GM21717 (cell line): Measurements from ENCODE around the gene GPATCH4.
"Not testable (repeated sequence)": the region's sequence is repeated elsewhere in the genome, so short reads cannot be mapped to it uniquely, and the experiment has no call there.

Experiments used
- ATAC-seq: cut with Tn5 transposase; IDR thresholded peaks from one replicate; pipeline ENCODE4 v1.9.1; 2021; ENCODE audit warnings: mild to moderate bottlenecking, moderate library complexity; ENCODE audit not compliant: unreplicated experiment

The GPATCH4 gene

DNA sequence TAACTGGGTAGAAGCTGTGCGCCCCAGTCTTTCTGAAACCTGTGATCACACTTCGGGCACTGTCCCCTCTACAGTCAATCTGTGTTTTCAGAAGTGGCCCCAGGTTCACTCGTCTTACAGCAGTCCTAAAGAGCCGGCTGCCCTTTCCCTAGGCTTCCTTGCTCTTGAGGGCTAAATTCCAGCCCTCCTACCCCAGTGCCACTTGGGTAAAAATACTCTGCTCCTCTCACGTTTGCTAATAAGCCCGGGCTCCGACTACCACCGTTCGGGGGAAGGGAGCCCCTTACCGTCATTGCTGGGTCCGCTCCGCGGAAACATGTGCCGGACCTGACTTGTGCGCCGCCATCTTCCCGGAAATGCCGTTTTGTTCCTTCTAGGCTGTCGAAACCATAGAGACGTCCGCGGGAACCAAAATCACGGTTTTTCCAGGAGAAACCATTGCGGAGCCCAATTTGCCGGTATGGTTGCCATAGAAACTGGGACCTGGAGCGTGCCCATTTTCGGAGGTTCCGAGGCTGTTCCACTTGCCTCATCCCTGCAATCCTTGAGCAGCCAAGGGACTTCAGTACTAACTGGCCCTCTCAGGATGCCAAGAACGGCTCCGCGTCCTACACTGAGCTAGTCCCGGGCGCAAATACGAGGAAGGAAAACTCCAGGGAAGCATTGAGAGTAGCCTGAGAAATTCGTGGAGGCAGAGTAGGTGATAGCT lies at the start of gene GPATCH4:
Gene GPATCH4 (minus strand): TSS at position 358 of the 709 bp plus-strand sequence.
- ATAC-seq, result no peak

DNA sequence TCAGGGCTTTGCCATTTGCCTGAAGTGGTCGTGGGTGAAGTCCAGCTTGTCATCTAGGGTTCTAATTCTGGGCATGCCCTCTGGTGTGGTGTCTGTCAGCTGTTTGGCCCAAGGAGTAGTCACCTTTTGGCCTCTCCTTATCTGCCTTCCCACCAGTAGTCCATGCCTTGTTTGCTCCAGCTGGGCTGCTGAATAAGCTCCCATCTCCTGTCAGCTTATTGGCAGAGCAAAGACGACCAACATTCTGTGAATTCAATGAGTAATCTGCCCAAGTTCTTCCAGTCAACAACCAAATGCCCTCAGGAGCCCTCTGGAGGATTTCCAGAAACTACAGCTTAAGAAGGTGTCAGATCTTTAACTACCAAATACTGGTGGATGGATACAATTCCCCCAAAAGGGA lies 47.7 kb upstream of the GPATCH4 start:
- ATAC-seq, result no peak

DNA sequence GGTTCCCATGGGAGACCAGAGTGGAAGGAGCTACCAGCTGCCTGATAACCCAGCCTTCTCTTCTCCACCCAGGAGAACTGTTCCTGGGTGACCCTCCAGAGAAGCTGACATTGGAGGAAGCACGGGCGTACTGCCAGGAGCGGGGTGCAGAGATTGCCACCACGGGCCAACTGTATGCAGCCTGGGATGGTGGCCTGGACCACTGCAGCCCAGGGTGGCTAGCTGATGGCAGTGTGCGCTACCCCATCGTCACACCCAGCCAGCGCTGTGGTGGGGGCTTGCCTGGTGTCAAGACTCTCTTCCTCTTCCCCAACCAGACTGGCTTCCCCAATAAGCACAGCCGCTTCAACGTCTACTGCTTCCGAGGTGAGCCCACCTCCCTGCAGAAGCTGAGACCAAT lies 47.2 kb upstream of the GPATCH4 start:
- ATAC-seq, result no peak

DNA sequence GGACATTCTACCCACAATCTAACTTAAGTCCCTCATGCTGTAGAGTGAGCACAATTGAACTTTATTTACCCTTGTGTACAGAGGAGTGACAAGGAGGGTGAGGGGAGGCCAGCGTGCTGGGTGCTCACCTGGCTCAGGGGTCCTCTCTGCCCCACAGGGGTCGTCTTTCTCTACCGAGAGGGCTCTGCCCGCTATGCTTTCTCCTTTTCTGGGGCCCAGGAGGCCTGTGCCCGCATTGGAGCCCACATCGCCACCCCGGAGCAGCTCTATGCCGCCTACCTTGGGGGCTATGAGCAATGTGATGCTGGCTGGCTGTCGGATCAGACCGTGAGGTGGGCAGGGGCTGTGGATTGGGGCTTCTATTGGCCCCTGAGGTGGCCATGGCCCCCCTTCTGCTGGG lies 46.1 kb upstream of the GPATCH4 start:
- ATAC-seq, result no peak

DNA sequence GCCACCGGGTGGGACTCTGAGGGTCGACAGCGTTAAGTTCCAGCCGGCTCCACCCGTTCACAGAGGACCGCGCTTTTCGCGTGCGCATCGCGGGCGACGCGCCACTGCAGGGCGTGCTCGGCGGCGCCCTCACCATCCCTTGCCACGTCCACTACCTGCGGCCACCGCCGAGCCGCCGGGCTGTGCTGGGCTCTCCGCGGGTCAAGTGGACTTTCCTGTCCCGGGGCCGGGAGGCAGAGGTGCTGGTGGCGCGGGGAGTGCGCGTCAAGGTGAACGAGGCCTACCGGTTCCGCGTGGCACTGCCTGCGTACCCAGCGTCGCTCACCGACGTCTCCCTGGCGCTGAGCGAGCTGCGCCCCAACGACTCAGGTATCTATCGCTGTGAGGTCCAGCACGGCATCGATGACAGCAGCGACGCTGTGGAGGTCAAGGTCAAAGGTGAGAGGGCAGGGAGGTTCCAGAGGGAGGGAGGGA lies 45.5 kb upstream of the GPATCH4 start:
- ATAC-seq, result no peak

DNA sequence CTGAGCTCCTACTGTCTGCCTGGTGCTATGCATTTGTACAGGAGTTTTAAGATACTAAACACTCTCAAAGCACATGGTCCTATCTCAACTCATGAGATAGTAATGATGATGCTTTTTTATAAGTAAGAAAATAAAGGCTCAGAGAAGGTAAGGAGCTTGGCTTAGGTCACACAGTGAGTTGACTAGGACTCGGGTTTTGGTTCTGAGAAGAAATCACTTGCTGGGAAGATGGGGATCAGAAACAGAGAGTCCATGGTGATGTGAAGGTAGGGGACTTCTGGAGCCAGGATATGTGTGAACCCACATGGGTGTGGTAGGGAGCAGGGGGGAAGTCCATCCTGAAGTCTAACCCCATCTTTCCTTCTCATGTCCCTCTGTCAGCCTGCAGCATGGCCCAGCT lies 44.4 kb upstream of the GPATCH4 start:
- ATAC-seq, result no peak

DNA sequence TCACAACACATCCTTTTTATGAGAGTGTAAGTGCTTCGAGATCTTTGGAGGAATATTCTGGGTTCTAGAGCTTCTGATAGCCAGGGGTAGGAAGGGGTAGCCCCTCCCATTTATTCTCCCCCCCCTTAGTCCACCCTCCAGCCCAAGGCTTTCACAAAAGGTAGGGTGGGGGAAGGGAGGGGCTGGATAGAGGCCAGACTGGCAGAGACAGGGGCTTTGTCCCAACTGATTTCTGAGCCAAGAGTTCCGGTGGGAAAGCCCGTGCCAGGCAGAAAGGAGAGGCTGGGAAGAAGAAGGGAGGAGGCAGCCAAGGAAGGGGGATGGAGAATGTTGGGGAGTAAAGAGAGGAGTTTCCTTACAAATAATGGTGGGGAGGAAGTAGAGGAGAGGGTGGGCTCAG lies 43.8 kb upstream of the GPATCH4 start:
- ATAC-seq, result no peak

DNA sequence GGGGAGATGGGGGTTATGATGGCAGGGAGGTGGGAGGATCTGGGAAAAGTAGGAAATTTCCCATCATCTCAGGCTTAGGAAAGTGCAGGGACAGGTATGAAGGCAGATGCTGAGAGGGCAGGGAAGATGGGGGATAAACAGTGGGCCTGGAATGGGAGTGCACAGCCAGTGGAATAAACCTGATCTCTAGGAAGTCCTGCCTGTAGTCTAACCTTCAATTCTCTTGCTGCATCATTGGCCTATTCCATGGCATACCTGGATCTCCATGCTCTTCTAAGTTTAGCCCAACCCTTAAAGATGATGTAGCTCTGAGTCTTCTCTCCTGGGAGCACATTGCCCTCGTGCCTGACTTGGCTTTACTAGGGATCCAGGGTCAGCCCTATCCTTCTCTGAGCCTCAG lies 43.4 kb upstream of the GPATCH4 start:
- ATAC-seq, result no peak

DNA sequence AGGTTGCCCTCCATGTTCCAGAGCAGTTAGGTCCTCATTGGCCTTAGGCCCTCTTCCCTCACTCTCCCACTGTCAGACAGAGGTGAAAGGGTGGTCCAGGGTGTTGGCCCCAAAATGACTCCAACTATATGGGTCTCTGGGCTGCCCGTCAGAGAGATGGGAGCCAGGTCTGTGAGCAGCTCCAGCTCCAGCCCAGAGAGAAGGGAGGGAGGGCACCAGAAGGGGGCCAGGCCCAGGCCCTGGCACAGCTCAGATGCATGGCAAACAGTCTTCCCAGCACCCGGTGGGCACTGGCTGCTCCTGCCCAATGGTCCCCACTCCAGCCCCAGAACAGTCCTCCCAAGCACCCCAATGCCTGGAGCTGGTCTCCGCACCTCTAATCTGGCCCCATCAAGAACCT lies 42.9 kb upstream of the GPATCH4 start:
- no peak for ATAC-seq

DNA sequence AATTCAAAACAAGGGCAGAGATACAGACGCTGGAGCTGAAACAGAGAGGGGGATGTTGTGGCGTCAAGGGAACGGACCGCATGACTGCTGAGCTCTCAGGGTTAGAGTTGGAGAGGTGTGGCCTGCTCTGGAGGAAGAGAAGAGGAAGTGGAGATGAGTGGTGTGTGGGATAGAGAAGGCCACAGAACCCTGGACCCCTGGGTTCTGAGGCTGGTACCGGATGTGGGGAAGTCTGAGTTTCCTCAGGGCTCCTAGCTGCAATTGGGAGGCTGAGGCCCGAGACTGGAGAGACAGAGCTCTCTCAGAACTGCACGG lies 42.5 kb upstream of the GPATCH4 start:
- no peak for ATAC-seq

DNA sequence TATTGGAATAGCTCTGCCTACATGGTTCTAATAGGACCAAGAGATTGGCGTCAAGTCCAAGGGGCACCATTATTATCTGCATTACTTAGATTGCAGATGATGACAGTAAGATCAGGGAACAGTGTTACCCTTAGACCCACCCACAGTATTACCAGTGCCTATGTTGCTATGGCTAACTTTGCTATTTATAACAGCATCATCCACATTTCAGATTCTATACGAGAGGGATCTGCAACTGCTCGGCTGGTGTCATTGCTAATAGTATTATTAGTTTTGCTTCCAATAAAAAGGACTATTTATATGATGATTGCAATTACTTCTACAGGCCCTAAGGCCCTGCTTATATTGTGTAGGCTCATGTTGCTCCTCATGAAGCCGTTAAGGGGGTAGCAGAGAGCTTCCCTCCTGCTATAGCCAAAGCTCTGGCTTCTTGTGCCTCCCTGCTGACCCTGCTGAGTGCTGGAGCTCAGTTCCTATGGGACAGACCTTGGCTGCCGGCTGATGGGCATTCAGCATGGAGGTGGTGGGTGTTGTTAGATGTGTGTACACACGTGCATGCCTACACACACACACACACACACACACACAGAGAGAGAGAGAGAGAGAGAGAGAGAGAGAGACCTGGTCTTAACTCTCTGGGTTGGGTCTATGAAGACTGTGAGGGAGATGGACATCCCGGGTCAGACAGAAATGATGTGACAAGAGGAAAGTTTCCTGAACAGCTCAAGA lies 41.9 kb upstream of the GPATCH4 start:
- no peak for ATAC-seq

DNA sequence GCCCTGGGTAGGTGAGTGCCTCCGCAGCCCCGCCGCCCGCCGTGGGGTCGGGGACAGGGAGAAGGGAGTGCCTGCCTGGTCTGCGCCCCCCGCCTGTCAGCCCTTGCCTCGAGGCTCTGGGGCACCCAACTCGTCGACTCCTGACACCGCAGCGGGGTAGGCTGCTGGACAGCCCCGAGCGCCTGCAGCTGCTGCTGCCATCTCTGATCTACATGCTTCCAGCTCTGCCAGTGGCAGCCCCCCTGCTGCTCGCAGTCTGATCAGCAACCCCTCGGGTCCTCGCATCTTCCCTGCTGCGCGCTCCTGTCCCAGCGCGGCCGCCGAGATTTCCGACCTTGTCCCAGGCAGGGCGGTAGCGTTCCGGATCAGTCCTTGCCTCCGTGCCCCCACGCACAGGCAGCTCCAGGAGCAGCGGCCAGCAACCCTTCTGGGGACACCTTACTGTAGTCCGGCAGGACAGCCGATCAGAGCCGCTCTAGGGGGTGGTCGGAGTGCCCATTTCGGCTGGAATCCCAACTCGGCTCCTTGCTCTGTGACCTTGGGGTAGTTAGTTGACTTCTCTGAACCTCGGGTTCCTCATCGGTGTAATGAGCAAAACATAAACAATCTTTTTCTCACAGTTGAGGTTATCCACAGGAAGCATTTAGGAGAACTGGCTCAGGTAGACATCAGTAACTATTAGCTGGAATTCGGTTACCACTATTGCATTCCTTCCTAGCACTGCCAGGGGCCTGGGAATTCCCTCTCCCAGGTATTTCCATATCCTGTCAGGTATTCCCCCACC lies 41.2 kb upstream of the GPATCH4 start:
- ATAC-seq, result no peak

DNA sequence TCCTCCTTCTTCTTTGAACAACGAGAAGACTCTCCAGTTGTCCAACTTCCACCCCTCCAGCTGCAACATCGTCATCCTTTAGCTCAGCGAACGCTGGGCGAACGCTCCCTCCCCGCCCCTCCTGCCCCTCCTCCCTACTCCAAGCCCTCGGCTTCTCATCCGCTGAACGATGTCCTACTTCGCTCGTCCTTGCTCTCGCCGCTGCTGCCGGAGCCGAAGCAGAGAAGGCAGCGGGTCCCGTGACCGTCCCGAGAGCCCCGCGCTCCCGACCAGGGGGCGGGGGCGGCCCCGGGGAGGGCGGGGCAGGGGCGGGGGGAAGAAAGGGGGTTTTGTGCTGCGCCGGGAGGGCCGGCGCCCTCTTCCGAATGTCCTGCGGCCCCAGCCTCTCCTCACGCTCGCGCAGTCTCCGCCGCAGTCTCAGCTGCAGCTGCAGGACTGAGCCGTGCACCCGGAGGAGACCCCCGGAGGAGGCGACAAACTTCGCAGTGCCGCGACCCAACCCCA lies 40.5 kb upstream of the GPATCH4 start, which contains the start of gene BCAN:
Gene BCAN (plus strand): TSS at position 357 of the 504 bp plus-strand sequence. CDS start 3,938 bp downstream, outside the sequence.
- no peak for ATAC-seq

DNA sequence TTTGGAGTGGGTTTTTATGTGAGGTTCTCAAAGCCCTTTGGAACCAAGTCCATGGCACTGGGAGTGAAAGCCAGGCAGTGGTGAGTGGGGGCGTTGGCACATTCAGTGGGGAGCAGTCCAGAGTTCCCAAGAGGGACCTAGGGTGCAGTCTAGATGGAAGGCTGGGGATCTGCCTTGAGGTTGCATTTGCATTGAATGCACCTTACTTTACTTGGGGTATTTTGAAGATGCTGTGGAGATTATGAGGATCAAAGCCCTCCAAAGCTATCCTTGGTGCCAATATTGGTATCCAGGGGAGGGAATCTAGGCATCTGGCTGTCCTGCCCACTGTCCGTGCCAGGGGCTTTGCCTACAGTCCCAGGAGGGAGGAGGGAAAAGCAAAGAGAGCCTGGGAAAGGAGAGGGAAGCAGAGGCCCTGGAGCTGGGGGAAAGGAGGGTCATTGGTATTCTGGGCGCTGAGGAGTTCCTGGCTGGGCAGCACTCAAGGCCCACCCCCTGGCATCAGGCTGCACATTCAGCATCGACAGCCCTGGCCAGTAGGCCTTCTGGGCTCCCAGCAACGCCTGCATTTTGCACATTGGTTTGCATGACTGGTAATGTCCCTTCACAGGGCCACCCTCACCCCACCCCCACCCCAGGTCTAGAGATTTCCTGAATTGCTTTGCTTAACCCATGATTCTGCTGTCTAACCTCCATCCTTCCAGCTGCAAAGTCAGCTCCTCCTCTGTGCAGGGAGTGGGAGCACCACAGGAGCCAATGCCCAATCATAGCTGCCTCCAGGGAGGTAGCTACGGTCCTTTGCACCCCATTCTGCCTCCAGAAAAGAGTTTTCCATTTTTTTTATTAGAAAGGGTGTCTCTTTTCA lies 39.8 kb upstream of the GPATCH4 start:
- no peak for ATAC-seq

DNA sequence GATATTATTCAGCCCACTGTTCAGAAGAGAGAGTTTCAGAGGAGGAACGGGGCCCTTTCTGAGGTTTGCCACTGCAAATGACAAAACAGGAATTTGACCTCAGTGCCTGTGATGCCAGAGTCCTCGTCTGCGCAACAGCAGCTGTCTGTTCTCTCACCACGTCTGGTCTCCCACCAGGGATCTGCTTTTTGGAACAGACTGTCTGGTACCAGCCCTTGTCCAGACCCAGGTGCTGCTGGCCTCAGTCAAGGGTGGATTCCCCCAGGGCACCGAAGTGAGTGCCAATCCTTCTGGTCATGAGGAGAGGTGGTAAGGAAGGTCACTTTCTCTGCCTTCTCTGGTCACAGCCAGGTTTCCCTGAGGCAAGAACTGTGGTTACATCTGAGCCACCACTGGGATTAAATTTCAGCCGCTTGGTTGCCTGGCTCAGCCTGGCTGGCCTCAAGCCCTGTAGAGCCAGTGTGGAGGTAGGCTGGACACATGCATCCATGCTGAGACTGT lies 38.4 kb upstream of the GPATCH4 start:
- no peak for ATAC-seq

DNA sequence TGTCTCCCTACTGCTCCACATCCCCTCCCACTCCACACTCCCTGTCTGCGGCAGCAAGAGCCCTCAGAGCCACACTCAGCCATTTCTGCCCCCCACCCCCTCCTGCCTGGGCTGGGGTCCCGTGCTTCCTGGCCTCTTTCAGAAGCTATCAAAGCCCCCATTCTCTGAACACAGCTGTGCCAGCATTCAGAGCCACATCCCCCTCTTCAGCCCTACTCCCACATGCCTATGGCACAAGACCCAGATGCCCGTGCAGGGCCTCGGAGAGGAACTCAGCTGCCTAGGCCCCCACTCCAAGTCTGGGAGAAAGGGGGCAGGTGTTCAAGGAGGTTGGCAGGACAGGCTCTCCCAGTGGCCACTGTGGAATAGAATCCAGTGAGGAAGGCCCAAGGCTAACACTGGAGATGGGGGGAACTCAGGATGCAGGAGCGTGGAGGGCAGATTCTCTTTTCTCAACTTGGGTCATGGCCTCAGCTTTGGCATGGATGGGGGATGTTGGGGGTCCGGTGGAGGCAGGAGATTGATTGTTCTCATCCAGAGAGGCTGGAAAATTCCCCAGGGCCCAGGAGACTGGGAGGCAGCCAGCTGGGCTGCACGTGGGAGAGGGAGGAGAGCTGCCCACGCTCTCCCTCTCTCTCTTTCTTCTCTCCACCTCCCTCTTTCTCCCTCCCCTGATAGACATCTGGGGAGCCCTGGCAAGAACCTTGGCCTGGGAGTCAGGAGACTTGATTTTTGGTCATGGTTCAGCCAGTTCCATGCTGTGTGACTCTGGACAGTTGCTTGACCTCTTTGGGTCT lies 37.1 kb upstream of the GPATCH4 start:
- ATAC-seq, result no peak

DNA sequence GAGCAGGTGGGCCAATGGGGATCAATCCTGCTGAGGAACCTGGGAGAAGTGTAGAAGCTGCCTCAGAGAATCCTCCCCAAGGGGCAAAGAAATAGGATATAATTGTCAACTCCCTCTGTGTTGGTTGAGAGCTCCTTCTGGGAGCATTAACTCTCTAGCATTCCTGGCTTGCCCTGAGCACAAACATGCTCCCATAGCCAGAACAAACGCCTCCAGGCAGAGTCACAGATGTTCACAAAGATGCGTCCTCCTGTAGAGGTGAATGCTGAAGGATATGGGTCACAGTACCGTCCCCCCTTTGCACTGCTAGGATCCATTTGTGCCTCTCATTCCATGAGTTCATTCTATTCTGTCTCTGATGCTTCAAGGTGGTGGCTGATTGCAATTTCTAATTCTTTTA lies 31.1 kb upstream of the GPATCH4 start:
- ATAC-seq, result no peak

DNA sequence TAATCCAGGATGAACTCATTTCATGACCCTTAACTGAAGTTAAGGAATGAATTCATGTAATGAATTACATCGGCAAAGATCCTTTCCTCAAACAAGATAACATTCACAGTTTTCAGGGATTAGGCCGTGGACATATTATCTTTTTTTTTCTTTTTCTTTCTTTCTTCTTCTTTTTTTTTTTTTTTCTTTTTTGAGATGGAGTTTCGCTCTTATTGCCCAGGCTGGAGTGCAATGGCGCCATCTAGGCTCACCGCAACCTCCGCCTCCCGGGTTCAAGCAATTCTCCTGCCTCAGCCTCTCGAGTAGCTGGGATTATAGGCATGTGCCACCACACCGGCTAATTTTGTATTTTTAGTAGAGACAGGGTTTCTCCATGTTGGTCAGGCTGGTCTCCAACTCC lies 29.9 kb upstream of the GPATCH4 start:
- not testable (repeated sequence) for ATAC-seq

DNA sequence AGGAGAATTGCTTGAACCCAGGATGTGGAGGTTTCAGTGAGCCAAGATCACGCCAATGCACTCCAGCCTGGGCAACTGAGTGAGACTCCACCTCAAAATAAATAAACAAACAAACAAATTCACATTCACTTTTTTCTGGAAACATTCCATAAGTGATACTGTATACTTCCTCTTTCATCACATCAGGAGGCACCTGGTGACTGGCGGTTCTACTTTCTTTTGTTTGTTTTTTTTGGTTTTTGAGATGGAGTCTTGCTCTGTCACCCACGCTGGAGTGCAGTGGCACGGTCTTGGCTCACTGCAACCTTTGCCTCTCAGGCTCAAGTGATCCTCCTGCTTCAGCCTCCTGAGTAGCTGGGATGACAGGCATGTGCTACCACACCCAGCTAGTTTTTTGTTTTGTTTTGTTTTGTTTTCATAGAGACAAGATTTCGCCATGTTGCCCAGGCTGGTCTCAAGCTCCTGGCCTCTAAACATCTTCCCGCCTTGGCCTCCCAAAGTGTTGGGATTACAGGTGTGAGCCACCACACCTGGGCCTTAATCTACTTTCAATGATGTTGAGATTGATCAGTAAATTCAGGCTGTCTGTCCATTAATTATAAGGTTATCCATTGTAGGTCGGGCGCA lies 28.7 kb upstream of the GPATCH4 start:
- ATAC-seq, result no peak
